Naive thymus-derived CD8-positive, alpha-beta T cell (primary cell): ENCODE data around the gene NOS1AP. TPM values are rescaled to one million over a fixed set of nuclear protein-coding genes. Genes with fewer than 3 reads are reported as not detected.
A peak's percentile ranks its signal among the peaks of the same experiment; 100 is the strongest.

Experiments
- ATAC-seq, 2 donors: fragments of 150-1000 bp; cut with Tn5 transposase in 1 of 2; sonication (Bioruptor Pico), chemical (Tn5 transposase) in 1 of 2; 1 replicate in 1 of 2; 2 replicates in 1 of 2; pipeline ENCODE4 v1.10.0; 2021; ENCODE audit warnings: mild to moderate bottlenecking in 2 of 2, moderate library complexity in 2 of 2
- POLR2A ChIA-PET: fragments of 350-600 bp; sonication (Branson Sonifier 250); formaldehyde crosslinking; loops from one replicate; lab custom pipeline; 2021; ENCODE audit warnings: antibody characterized with exemption; lab: Charles Lee
- DNase-seq, 10 donors: peaks; one replicate each; pipeline versions ENCODE4 v3.0.0 to v3.0.0-alpha.2; 2020 to 2022
- H3K27ac Mint-ChIP-seq, 10 donors: one replicate each; pipeline ENCODE4 v1.8.0; 2020 to 2022; ENCODE audit warnings: mild to moderate bottlenecking in 10 of 10, mixed read lengths in 10 of 10, moderate library complexity in 4 of 10, inconsistent platforms in 1 of 10
- H3K27me3 Mint-ChIP-seq, 5 donors: one replicate each; pipeline ENCODE4 v1.8.0; 2021 to 2022; ENCODE audit warnings: mixed read lengths in 5 of 5
- H3K36me3 Mint-ChIP-seq, 3 donors: one replicate each; pipeline ENCODE4 v1.8.0; 2020 to 2022; ENCODE audit warnings: mixed read lengths in 3 of 3, mild to moderate bottlenecking in 2 of 3, inconsistent platforms in 1 of 3
- H3K4me1 Mint-ChIP-seq, 4 donors: one replicate each; pipeline ENCODE4 v1.8.0; 2021 to 2022; ENCODE audit warnings: mixed read lengths in 4 of 4
- H3K4me3 Mint-ChIP-seq, 10 donors: one replicate each; pipeline ENCODE4 v1.8.0; 2020 to 2022; ENCODE audit warnings: mild to moderate bottlenecking in 10 of 10, mixed read lengths in 10 of 10, moderate library complexity in 6 of 10, inconsistent platforms in 1 of 10
- H3K9me3 Mint-ChIP-seq, 9 donors: one replicate each; pipeline ENCODE4 v1.8.0; 2020 to 2022; ENCODE audit warnings: mixed read lengths in 9 of 9, mild to moderate bottlenecking in 3 of 9, inconsistent platforms in 1 of 9, moderate library complexity in 1 of 9
- polyA plus RNA-seq, 3 donors: library from polyadenylated mRNA; unstranded; fragments of 300-500 nt; fragmentation: Illumina TruSeq; gene quantifications; one replicate each; pipeline ENCODE4 v1.2.3, GENCODE V29; 2021
- total RNA-seq, 8 experiments: library from RNA in 2 of 8; stranded (reverse) in 2 of 8; gene quantifications; one replicate each; pipeline ENCODE4 v1.2.3 and lab custom pipeline; 2021 to 2026

Gene NOS1AP
- total and polyA plus RNA-seq, 5 experiments from 2014 or later, result not detected

DNA sequence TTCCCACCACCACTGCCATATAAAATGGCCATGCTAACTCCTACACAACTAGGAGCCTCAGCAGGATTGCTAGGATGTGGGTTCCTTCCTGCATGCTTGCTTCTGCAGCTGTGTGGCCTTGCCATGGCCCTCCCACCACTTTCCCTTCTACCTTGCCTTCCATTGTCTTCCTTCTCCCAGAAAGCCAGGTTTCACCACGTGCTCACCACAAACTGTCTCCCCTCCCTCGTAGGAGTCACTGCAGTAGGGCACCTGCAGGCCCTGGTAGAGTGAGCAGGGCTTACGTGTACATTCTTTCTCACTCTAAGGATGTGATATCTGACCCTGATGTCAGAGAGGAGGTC is 315.8 kb downstream of the NOS1AP start:
- ATAC-seq, result no peak
- DNase-seq, result no peak
- peaks cover 0 to 9% (median 6%) of the 10 kb centered on the region in 4 donors for H3K4me1 Mint-ChIP-seq
- H3K9me3 Mint-ChIP-seq, result no peaks in the 10 kb centered on the region
- no peaks in the 10 kb centered on the region for H3K36me3 Mint-ChIP-seq
- H3K27me3 Mint-ChIP-seq, result peaks cover 0 to 22% (median 12%) of the 10 kb centered on the region in 5 donors
- POLR2A ChIA-PET, result no interaction called here
- H3K4me3 Mint-ChIP-seq, result no peak overlapping the region
- no peak overlapping the region for H3K27ac Mint-ChIP-seq

DNA sequence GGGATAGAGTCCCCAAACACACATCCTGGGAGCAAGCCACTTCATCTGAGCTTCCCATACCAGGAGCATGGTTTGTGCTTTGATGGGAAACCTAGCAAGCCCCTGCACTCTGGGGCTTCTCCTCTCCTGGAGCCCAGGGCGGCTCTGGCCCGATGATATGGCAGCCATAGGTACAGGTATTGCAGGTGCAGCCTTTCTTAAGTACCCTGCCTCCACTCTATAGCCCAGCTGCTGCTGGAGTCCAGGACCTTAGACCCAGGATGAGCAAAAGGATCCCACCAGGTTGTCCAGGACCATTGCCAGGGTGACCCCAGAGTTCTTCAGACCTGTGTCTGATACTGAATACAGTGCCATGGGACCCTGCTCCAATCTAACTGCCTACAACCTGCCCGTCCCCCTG is 316.2 kb downstream of the NOS1AP start:
- no peaks in the 10 kb centered on the region for H3K36me3 Mint-ChIP-seq
- POLR2A ChIA-PET, result no interaction called here
- H3K9me3 Mint-ChIP-seq, result no peaks in the 10 kb centered on the region
- peaks cover 0 to 9% (median 6%) of the 10 kb centered on the region in 4 donors for H3K4me1 Mint-ChIP-seq
- no peak overlapping the region for H3K4me3 Mint-ChIP-seq
- no peak for ATAC-seq
- H3K27ac Mint-ChIP-seq, result no peak overlapping the region
- H3K27me3 Mint-ChIP-seq, result peaks cover 0 to 25% (median 16%) of the 10 kb centered on the region in 5 donors
- DNase-seq, result no peak

DNA sequence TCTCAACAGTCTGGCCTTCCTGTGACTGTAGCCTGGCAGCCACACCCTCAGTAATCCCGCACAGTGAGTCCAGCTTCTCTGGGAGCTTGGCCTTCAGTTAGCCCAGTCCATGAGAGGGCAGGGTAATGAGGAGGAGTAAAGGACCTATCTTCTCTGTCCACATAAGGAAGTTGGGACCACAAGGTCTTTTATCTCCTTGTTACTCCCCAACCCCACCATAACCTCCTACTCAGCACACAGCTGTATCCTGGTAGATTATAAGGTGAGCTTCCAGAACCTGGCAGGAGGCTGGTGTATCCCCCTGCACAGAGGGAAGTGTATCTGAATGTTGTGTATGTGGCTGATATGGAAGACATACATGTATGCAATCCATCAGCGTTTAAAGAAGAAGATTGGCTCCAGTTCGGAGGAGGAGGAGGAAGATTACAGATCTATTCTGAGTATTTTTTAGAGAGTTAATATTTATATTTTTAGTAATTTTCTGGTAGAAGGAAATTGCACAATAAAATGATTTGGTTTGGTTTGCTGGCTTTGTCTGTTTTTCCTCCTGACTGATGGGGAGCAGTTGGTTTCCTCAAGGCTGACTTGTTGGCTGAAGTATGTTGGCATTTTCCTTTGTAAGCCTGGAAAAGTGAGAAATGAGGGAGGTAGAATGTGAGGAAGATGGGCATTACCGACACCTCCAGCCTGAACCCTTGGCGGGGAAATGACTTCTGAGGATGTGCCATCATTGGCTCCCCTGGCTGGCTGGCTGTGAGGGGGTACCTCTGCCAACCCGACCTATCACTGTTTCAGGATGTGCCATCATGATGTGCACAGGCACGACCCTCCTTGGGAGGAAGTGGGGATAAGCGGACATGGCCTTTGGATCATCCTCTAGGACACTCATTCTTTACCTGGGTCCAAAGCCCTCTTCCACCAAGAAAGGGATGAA is 317.1 kb downstream of the NOS1AP start:
- no peak overlapping the region for H3K27ac Mint-ChIP-seq
- peaks cover 0 to 28% (median 18%) of the 10 kb centered on the region in 5 donors for H3K27me3 Mint-ChIP-seq
- no peak for DNase-seq
- no peaks in the 10 kb centered on the region for H3K9me3 Mint-ChIP-seq
- H3K4me3 Mint-ChIP-seq, result no peak overlapping the region
- H3K4me1 Mint-ChIP-seq, result peaks cover 0 to 9% (median 6%) of the 10 kb centered on the region in 4 donors
- no peak for ATAC-seq
- H3K36me3 Mint-ChIP-seq, result no peaks in the 10 kb centered on the region
- POLR2A ChIA-PET, result no interaction called here

DNA sequence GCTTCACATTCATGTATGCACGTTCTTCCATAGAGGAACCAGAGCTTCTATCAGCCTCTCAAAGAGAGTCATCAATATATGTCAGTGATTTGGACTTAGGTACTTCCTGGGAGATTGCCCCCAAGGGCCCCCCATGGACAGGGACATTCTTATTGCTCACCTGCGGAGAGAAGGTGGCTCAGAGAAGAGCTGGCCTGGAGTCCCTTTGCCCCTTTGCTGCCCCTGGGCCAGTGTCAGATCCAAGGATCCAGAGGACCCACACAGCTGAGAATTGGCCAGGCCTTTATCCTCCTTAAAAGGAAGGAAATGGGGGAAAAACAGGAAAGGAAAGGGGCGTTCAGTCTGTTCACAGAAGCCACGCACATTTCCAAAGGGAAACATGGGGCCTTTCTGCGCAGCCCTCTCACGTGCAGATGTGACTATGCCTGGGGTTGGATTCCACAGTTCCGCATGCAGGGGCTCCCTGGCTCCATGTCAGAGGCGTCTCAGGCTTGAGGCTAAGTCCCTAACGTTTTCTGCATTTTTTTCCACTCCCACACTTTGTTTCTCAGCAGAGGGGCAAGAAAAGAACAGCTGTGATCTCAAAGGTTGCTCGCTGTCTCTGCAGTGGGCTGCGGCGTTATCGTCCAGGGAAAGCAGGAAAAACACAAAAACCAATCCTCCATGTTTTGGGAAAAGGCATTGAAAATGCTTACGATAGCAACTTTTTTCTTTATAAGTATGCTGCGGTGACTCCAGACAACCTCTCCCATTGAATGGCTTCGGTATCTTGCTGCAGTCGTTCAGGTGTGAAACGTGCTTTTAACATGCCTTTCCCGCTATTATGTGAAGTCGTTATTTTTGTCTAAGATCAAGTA is 318.0 kb downstream of the NOS1AP start:
- POLR2A ChIA-PET, result no interaction called here
- Mint-ChIP-seq H3K36me3 (no peaks in the 10 kb centered on the region), H3K4me1 (peaks cover 0 to 14% (median 9%) of the 10 kb centered on the region in 4 donors), H3K27me3 (peaks cover 1 to 28% (median 18%) of the 10 kb centered on the region in 5 donors), H3K27ac (no peak overlapping the region), H3K4me3 (no peak overlapping the region), H3K9me3 (no peaks in the 10 kb centered on the region)
- ATAC-seq, result no peak
- DNase-seq, result no peak

DNA sequence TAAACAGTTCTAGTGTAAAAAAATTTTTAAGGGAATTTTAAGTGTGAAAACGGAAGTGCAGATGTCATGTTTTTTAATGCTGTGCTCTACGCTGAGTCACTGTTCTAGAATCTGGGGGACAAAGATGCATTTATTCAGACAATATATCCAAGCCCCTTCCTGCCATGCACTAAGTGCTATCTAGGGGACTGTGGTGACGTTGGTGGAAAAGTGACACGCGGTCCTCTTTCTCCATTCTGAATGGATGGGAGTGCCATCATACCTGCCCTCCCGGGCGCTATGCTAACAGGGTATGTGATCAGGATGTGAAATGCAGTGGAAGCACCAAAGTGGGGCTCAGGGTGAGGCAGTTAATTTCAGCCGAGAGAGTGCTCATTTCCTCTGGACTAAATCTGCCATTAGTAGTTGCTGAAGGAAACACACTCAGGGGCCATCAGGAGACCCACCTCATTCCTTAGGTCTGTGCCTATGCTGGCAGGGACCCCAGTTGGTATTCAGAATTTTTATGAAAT is 318.6 kb downstream of the NOS1AP start:
- Mint-ChIP-seq H3K4me3 (no peak overlapping the region), H3K36me3 (no peaks in the 10 kb centered on the region), H3K27me3 (peaks cover 2 to 30% (median 18%) of the 10 kb centered on the region in 5 donors), H3K9me3 (no peaks in the 10 kb centered on the region), H3K27ac (no peak overlapping the region), H3K4me1 (peaks cover 0 to 14% (median 9%) of the 10 kb centered on the region in 4 donors)
- ATAC-seq, result no peak
- POLR2A ChIA-PET, result no interaction called here
- DNase-seq, result no peak

DNA sequence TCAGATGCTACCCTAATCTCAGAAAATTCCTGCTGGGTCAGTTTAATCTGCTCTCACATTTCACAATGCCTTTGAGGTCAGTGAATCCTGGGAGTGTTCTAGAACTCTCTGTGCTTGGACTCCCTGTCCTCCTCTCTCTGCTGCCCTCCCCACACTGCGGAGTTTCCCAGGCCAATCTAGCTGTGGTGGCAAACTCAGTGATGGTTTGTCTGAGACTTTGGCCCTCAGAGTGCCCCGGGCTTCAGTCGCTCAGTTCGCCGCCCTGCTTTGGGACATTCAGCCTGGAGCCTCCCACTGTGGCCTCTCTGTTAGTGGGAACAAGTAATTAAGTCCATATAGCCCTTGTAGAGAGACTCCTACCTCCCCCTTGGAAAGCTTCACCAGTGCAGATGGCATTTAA is 319.1 kb downstream of the NOS1AP start:
- Mint-ChIP-seq H3K27ac (no peak overlapping the region), H3K9me3 (no peaks in the 10 kb centered on the region), H3K27me3 (peaks cover 5 to 35% (median 18%) of the 10 kb centered on the region in 5 donors), H3K4me3 (no peak overlapping the region), H3K36me3 (no peaks in the 10 kb centered on the region), H3K4me1 (peaks cover 0 to 14% (median 9%) of the 10 kb centered on the region in 4 donors)
- POLR2A ChIA-PET, result no interaction called here
- DNase-seq (no peak), ATAC-seq (no peak)

DNA sequence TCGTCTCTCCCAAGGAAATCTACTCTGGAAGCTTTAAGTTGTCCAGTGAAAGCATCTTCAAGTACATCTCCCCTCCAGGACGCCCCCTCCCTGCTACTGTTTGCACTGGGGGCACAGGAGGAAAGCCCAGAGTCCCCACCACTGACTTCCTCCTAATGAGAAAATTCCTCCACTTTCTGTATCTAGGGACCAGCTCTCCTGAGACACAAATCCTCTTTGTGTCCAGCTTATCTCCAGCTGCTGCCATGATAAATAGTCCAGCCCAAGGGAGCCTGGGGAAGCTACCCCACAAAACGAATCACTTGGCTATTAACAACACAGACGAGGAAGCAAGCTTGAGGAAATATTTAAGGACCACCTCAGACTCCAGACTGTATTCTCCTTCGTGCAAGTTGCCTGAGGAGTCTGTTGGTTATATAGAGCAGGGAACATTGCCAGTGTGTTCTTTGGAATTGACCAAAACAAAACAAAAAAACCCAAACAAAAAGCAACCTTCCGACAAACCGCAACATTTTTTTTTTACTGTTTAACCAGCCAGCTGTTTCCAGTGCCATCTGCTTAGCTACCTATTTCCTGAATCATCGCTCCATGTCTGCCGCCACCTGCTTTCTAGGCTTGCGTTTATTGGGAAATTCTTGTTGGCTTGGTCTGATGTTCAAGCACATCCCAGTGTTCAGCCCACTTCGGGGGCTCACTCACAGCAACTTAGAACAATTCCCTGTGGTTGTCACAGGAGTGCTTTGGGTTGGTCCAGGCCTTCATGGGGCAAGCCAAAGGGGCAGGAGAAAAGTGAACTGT is 319.7 kb downstream of the NOS1AP start:
- Mint-ChIP-seq H3K9me3 (no peaks in the 10 kb centered on the region), H3K27ac (peak overlapping the region in 1 of 10 donors; percentile 7), H3K4me3 (peak overlapping the region in 1 of 10 donors; percentile 24), H3K27me3 (peaks cover 5 to 36% (median 18%) of the 10 kb centered on the region in 5 donors), H3K4me1 (peaks cover 0 to 14% (median 9%) of the 10 kb centered on the region in 4 donors), H3K36me3 (no peaks in the 10 kb centered on the region)
- DNase-seq (no peak), ATAC-seq (no peak)
- POLR2A ChIA-PET, result no interaction called here

DNA sequence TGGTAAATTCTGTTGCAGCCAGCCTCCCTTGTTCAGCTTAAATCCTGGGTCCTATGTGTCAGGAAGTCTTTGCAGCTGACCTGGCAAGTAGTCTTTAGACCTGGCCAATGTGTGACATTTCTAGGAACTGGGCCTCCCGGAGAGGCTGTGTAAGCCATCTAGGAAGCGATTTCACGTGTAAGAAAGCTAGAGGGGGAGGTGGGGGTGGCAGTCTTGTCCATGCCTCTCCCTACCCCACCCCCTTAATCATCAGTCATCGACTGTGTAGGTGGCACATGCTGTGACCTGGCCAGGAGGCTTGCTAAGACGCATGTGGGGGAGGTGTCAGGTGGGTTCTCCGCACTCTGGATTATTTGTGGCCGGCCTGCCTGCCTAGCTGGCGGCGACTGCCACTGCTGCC is 320.5 kb downstream of the NOS1AP start:
- peaks cover 0 to 14% (median 9%) of the 10 kb centered on the region in 4 donors for H3K4me1 Mint-ChIP-seq
- POLR2A ChIA-PET, result no interaction called here

DNA sequence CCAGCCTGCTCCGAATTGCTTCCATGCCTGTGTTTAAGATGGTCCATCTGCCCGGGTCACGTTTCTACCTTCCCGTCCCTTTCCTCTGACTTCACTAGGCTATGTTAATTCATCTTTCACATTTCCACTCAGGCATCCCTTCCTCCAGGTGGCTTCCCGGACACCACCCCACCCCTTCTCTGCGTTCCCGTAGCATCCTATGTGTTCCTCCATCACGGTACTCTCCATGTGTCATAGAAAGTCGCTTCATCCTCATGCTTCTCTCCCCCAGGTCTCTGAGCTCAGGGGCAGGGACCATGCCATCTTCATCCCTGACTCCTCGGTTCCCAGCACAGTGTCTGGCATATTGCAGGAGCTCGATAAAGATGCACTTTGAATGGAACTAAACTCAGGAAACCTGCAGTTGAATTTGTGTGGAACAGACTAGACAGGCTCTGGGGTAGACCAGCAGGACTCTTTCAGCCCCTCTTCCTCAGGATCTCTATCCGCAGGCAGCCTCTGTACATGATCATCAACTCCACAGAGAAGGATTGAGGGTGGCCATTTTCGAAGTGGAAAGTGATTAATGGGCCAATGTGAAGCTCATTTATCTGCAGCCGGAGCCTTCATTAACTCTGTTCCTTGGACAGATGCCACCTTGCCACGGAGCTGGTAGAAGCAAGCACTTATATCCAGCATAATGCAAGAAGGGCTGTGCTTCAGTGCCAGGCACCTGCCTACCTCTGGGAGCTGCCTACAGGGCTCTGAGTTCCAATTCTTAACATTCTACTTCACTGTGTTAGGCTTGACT is 321.1 kb downstream of the NOS1AP start:
- Mint-ChIP-seq H3K36me3 (no peaks in the 10 kb centered on the region), H3K4me1 (peaks cover 0 to 14% (median 9%) of the 10 kb centered on the region in 4 donors), H3K27me3 (peaks cover 5 to 38% (median 20%) of the 10 kb centered on the region in 5 donors), H3K4me3 (no peak overlapping the region), H3K9me3 (no peaks in the 10 kb centered on the region), H3K27ac (no peak overlapping the region)
- POLR2A ChIA-PET, result no interaction called here
- DNase-seq, result no peak
- ATAC-seq, result no peak

More for the DNA sequence above, 320.5 kb downstream of the NOS1AP start:
- Mint-ChIP-seq H3K9me3 (no peaks in the 10 kb centered on the region), H3K27me3 (peaks cover 5 to 36% (median 20%) of the 10 kb centered on the region in 5 donors), H3K27ac (no peak overlapping the region), H3K4me3 (no peak overlapping the region), H3K36me3 (no peaks in the 10 kb centered on the region)
- ATAC-seq, result no peak
- DNase-seq, result no peak

DNA sequence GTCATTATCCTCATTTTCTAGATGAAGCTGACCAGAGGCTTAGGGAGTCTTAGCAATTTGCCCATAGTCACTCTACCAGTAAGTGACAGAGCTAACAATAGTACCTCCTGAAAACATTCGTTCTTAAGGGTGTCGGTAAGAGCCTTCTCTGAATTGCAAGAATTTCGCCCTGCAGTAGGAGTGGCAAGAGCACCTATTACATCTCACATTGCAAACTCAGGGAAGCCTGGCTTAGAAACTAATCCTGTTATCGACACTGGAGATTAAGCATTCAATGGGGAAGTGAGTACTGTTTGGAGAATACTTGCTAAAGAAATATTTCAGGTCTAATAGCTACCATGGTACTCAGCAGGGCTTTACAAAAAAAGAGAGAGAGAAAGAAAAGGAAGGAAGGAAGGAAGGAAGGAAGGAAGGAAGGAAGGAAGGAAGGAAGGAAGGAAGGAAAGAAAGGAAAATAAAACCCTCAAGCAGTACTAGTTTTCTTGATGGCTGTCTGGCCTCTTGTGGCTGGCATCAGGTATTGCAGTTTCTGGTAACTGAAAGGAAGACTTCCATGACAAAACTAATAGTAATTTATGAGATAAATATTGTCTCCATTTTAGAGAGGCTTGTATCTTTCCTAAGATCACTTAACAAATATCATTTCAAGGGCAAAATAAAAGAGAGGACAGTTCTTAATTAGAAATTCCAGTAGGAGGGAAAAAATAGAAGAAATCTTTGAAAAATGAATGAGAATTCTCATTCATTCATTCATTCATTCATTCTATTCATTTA is 322.5 kb downstream of the NOS1AP start:
- Mint-ChIP-seq H3K9me3 (no peaks in the 10 kb centered on the region), H3K36me3 (no peaks in the 10 kb centered on the region), H3K4me3 (peak overlapping the region in 1 of 10 donors; percentile 34), H3K27ac (no peak overlapping the region), H3K27me3 (peaks cover 3 to 52% (median 21%) of the 10 kb centered on the region in 5 donors), H3K4me1 (peaks cover 0 to 14% (median 9%) of the 10 kb centered on the region in 4 donors)
- DNase-seq (peak in 3 of 10 donors; percentile 4 to 12 (median 5)), ATAC-seq (no peak)
- POLR2A ChIA-PET, result no interaction called here
